ENCODE data around the gene MANSC4. TPM values are rescaled to one million over a fixed set of nuclear protein-coding genes. Genes with fewer than 3 reads are reported as not detected.
A peak's percentile ranks its signal among the peaks of the same experiment; 100 is the strongest.

Gene MANSC4
- total RNA-seq, 1 experiment from 2014 or later, result not detected

DNA sequence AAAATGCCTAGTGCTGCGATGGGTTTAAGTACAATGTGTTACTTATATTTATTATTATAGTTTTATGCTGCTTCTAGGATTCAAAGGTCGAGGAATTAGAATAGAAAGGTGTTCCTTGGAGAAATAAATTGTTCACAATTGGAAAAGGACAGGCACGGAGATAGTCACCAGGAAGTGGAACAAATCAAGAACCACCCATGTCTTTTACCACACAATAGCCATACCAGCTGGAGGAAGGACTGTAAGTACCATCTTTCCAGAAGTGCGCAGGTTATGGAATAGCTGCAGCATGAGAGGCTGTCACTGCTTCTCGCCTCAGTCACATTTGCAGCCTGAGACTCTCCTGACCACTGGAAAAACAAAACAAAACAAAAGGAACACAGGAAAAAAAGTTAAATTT lies 40.5 kb upstream of the MANSC4 start:
- no peak overlapping the region for H3K4me3 Mint-ChIP-seq
- DNase-seq (ENCODE audit: low spot score) (no peak), ATAC-seq (no peak)
- peaks cover 5% of the 10 kb centered on the region for H3K4me1 Mint-ChIP-seq
- ChIA-PET CTCF (interaction anchor here (0.6 to 2.0 kb wide), 12 partner anchors 9 to 275 kb away, joined by 3 to 12 read pairs (median 3); no protein-coding TSS in a partner anchor), POLR2A (no interaction called here)
- TF ChIP-seq IRF2 (CRISPR knock-in tag; IDR thresholded peaks at IDR 0.05; ENCODE audit: borderline replicate concordance, low read depth) (no peak), TEAD4 (CRISPR knock-in tag; IDR thresholded peaks at IDR 0.05) (no peak)
- TF ChIP-seq, protein P1, sequence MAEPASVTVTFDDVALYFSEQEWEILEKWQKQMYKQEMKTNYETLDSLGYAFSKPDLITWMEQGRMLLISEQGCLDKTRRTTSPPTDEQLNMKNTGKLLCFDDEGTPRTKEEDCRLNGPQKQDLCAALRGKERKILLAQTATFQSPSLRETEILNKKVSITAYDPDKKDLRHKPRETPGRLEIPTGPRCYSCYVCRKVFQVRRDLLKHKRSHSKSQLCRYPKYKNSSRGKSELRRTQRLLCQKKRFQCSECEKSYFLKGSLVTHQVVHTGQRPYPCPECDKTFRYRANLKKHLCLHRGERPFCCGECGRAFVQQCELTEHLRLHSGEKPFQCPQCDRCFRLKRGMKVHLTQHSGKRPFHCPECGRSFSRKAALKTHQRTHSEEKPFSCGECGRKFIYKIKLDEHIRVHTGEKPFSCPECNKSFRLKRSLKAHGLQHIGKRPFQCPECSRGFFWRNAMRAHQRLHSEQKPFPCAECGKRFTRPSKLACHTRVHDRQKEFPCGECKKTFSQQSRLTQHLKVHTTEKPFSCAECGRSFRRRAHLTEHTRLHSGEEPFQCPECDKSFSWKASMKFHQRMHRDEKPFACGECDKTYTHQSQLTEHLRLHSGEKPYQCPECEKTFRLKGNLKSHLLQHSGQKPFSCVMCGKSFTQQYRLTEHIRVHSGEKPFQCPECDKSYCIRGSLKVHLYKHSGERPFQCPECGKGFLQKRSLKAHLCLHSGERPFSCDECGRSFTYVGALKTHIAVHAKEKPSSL (CRISPR knock-in tag; conservative IDR thresholded peaks at IDR 0.05), result no peak
- H3K27me3 Mint-ChIP-seq (ENCODE audit: low read depth), result peaks cover 3% of the 10 kb centered on the region; the same call in 1 of the 2 replicates
- H3K9me3 Mint-ChIP-seq, result peaks cover 17% of the 10 kb centered on the region
- no peak overlapping the region for H3K27ac Mint-ChIP-seq
- H3K36me3 Mint-ChIP-seq, result peaks cover 9% of the 10 kb centered on the region

DNA sequence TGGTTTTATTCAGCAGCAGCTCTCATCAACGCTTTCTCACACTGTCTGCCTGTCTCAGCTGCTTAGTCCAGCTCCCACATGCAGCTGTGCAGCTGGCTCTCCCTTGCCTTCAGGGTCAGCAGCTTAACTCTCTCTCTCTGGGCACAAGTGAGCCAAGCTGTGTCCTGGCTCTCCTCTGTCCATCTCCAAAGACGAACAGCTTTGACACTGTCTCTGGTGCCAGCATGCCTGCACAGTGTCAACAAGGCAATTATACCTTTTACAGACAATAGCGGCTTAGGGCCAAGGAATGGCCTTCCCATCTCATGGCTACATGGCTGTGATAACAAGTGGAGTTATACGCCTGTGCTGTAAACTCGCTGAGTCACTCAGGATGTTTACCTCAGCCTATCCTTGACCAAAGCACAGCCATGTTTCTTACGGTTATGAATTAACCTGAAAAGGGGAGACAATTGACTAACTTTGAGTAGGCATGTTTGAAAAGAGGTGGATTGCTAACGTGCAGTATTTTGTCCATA lies 38.4 kb upstream of the MANSC4 start:
- Mint-ChIP-seq H3K9me3 (peaks cover 25% of the 10 kb centered on the region), H3K36me3 (peaks cover 9% of the 10 kb centered on the region), H3K4me3 (no peak overlapping the region), H3K4me1 (peaks cover 7% of the 10 kb centered on the region), H3K27ac (peak overlapping the region; percentile 51; the same call in 1 of the 2 replicates), H3K27me3 (ENCODE audit: low read depth) (peaks cover 3% of the 10 kb centered on the region; the same call in 1 of the 2 replicates)
- DNase-seq (ENCODE audit: low spot score) (no peak), ATAC-seq (no peak)
- POLR2A ChIA-PET, result no interaction called here
- CTCF ChIA-PET, result interaction anchor here (0.6 to 1.5 kb wide), 2 partner anchors 11 to 19 kb away, joined by 4 to 5 read pairs; no protein-coding TSS in a partner anchor
- TF ChIP-seq, protein P2, sequence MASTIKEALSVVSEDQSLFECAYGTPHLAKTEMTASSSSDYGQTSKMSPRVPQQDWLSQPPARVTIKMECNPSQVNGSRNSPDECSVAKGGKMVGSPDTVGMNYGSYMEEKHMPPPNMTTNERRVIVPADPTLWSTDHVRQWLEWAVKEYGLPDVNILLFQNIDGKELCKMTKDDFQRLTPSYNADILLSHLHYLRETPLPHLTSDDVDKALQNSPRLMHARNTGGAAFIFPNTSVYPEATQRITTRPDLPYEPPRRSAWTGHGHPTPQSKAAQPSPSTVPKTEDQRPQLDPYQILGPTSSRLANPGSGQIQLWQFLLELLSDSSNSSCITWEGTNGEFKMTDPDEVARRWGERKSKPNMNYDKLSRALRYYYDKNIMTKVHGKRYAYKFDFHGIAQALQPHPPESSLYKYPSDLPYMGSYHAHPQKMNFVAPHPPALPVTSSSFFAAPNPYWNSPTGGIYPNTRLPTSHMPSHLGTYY (CRISPR knock-in tag; IDR thresholded peaks at IDR 0.05), result no peak
- TF ChIP-seq, protein P3, sequence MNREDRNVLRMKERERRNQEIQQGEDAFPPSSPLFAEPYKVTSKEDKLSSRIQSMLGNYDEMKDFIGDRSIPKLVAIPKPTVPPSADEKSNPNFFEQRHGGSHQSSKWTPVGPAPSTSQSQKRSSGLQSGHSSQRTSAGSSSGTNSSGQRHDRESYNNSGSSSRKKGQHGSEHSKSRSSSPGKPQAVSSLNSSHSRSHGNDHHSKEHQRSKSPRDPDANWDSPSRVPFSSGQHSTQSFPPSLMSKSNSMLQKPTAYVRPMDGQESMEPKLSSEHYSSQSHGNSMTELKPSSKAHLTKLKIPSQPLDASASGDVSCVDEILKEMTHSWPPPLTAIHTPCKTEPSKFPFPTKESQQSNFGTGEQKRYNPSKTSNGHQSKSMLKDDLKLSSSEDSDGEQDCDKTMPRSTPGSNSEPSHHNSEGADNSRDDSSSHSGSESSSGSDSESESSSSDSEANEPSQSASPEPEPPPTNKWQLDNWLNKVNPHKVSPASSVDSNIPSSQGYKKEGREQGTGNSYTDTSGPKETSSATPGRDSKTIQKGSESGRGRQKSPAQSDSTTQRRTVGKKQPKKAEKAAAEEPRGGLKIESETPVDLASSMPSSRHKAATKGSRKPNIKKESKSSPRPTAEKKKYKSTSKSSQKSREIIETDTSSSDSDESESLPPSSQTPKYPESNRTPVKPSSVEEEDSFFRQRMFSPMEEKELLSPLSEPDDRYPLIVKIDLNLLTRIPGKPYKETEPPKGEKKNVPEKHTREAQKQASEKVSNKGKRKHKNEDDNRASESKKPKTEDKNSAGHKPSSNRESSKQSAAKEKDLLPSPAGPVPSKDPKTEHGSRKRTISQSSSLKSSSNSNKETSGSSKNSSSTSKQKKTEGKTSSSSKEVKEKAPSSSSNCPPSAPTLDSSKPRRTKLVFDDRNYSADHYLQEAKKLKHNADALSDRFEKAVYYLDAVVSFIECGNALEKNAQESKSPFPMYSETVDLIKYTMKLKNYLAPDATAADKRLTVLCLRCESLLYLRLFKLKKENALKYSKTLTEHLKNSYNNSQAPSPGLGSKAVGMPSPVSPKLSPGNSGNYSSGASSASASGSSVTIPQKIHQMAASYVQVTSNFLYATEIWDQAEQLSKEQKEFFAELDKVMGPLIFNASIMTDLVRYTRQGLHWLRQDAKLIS (CRISPR knock-in tag; IDR thresholded peaks at IDR 0.05; ENCODE audit: borderline replicate concordance), result no peak
- TF ChIP-seq, protein P4, sequence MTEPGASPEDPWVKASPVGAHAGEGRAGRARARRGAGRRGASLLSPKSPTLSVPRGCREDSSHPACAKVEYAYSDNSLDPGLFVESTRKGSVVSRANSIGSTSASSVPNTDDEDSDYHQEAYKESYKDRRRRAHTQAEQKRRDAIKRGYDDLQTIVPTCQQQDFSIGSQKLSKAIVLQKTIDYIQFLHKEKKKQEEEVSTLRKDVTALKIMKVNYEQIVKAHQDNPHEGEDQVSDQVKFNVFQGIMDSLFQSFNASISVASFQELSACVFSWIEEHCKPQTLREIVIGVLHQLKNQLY (CRISPR knock-in tag; IDR thresholded peaks at IDR 0.05), result no peak
- TF ChIP-seq, protein P5, sequence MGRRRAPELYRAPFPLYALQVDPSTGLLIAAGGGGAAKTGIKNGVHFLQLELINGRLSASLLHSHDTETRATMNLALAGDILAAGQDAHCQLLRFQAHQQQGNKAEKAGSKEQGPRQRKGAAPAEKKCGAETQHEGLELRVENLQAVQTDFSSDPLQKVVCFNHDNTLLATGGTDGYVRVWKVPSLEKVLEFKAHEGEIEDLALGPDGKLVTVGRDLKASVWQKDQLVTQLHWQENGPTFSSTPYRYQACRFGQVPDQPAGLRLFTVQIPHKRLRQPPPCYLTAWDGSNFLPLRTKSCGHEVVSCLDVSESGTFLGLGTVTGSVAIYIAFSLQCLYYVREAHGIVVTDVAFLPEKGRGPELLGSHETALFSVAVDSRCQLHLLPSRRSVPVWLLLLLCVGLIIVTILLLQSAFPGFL (CRISPR knock-in tag; IDR thresholded peaks at IDR 0.05; ENCODE audit: borderline replicate concordance), result no peak
- TF ChIP-seq, protein P1 (CRISPR knock-in tag; conservative IDR thresholded peaks at IDR 0.05), result no peak
- TF ChIP-seq, protein P6, sequence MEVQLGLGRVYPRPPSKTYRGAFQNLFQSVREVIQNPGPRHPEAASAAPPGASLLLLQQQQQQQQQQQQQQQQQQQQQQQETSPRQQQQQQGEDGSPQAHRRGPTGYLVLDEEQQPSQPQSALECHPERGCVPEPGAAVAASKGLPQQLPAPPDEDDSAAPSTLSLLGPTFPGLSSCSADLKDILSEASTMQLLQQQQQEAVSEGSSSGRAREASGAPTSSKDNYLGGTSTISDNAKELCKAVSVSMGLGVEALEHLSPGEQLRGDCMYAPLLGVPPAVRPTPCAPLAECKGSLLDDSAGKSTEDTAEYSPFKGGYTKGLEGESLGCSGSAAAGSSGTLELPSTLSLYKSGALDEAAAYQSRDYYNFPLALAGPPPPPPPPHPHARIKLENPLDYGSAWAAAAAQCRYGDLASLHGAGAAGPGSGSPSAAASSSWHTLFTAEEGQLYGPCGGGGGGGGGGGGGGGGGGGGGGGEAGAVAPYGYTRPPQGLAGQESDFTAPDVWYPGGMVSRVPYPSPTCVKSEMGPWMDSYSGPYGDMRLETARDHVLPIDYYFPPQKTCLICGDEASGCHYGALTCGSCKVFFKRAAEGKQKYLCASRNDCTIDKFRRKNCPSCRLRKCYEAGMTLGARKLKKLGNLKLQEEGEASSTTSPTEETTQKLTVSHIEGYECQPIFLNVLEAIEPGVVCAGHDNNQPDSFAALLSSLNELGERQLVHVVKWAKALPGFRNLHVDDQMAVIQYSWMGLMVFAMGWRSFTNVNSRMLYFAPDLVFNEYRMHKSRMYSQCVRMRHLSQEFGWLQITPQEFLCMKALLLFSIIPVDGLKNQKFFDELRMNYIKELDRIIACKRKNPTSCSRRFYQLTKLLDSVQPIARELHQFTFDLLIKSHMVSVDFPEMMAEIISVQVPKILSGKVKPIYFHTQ (CRISPR knock-in tag; IDR thresholded peaks at IDR 0.05), result no peak
- no peak for TF ChIP-seq MYBL2 (CRISPR knock-in tag; IDR thresholded peaks at IDR 0.05)
- TF ChIP-seq, protein P7, sequence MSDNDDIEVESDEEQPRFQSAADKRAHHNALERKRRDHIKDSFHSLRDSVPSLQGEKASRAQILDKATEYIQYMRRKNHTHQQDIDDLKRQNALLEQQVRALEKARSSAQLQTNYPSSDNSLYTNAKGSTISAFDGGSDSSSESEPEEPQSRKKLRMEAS (CRISPR knock-in tag; IDR thresholded peaks at IDR 0.05), result no peak
- TF ChIP-seq ZBTB21 (CRISPR knock-in tag; IDR thresholded peaks at IDR 0.05; ENCODE audit: borderline replicate concordance), result no peak
- TF ChIP-seq, protein P8, sequence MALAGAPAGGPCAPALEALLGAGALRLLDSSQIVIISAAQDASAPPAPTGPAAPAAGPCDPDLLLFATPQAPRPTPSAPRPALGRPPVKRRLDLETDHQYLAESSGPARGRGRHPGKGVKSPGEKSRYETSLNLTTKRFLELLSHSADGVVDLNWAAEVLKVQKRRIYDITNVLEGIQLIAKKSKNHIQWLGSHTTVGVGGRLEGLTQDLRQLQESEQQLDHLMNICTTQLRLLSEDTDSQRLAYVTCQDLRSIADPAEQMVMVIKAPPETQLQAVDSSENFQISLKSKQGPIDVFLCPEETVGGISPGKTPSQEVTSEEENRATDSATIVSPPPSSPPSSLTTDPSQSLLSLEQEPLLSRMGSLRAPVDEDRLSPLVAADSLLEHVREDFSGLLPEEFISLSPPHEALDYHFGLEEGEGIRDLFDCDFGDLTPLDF (CRISPR knock-in tag; IDR thresholded peaks at IDR 0.05), result no peak
- TF ChIP-seq MXD4 (CRISPR knock-in tag; IDR thresholded peaks at IDR 0.05; ENCODE audit: borderline replicate concordance), result no peak
- no peak for TF ChIP-seq ETV6 (CRISPR knock-in tag; IDR thresholded peaks at IDR 0.05)
